T-helper 17 cell (primary cell): ENCODE measurements around the gene WDR49. TPM values are rescaled to one million over a fixed set of nuclear protein-coding genes. Genes with fewer than 3 reads are reported as not detected.
"Not testable (repeated sequence)": the region's sequence is repeated elsewhere in the genome, so short reads cannot be mapped to it uniquely, and the experiment has no call there.

Experiments used
- ATAC-seq: fragments of 150-1000 bp; cut with Tn5 transposase; 2 replicates; pipeline ENCODE4 v1.10.0; 2021; ENCODE audit warnings: mild to moderate bottlenecking, moderate library complexity
- DNase-seq, 3 donors: peaks; one replicate each; pipeline versions ENCODE4 v3.0.0 to v3.0.0-alpha.2; 2020 to 2021
- H3K9me3 ChIP-seq: one replicate; pipeline ENCODE4 v1.7.0; 2013; ENCODE audit warnings: low read length, mild to moderate bottlenecking; ENCODE audit not compliant: control insufficient read depth, poor library complexity, severe bottlenecking
- H3K27ac Mint-ChIP-seq: one replicate; pipeline ENCODE4 v1.8.0; 2022; ENCODE audit warnings: mild to moderate bottlenecking, moderate library complexity, mixed read lengths
- H3K27me3 Mint-ChIP-seq: one replicate; pipeline ENCODE4 v1.8.0; 2022; ENCODE audit warnings: mixed read lengths
- H3K36me3 Mint-ChIP-seq: one replicate; pipeline ENCODE4 v1.8.0; 2022; ENCODE audit warnings: low read depth, mixed read lengths
- H3K4me1 Mint-ChIP-seq: one replicate; pipeline ENCODE4 v1.8.0; 2022; ENCODE audit warnings: mild to moderate bottlenecking, mixed read lengths
- H3K4me3 Mint-ChIP-seq: one replicate; pipeline ENCODE4 v1.8.0; 2022; ENCODE audit warnings: mild to moderate bottlenecking, moderate library complexity, mixed read lengths
- total RNA-seq, 4 donors: library from RNA in 2 of 4; stranded (reverse) in 2 of 4; gene quantifications; one replicate each; pipeline ENCODE4 v1.2.3 and lab custom pipeline; 2022 to 2026

The WDR49 gene
- total RNA-seq, 2 donors from 2014 or later: 0.45 to 0.78 TPM

- Mint-ChIP-seq H3K27ac (no peak overlapping the region), H3K4me3 (no peak overlapping the region), H3K27me3 (peaks cover 5% of the 10 kb centered on the region), H3K36me3 (no peaks in the 10 kb centered on the region), H3K4me1 (peaks cover 5% of the 10 kb centered on the region)
- no peak for ATAC-seq
- no peaks in the 10 kb centered on the region for H3K9me3 ChIP-seq
- no peak for DNase-seq
Observed at GRCh38 chr3:167657684-167658225, 4.0 kb upstream of the WDR49 start.

- DNase-seq (no peak), ATAC-seq (no peak)
- Mint-ChIP-seq H3K4me1 (peaks cover 5% of the 10 kb centered on the region), H3K27me3 (peaks cover 5% of the 10 kb centered on the region), H3K4me3 (no peak overlapping the region), H3K36me3 (no peaks in the 10 kb centered on the region), H3K27ac (no peak overlapping the region)
- H3K9me3 ChIP-seq: no peaks in the 10 kb centered on the region
Observed at GRCh38 chr3:167656821-167657220, 3.1 kb upstream of the WDR49 start.

DNA sequence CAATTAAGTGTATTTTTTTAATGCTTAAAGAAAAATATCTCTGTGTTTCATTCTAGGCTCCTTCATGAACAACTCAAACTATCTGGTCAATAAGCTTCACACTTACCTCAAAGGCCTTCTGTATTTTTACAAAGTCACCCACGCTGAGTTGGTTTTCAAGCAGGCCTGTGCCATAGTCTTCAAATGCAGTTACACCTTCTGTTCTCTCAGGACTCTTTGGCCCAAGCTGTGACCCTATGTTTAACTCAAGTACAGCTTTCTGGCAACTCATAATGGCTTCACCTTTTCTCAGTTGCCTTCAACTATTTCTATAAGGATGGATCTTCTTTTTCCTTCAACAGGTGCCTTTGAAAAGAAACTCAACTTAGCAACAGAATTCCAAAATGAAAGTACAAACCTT, 587 bp downstream of the WDR49 start:
- no peak for DNase-seq
- Mint-ChIP-seq H3K27me3 (peaks cover 5% of the 10 kb centered on the region), H3K4me3 (no peak overlapping the region), H3K27ac (no peak overlapping the region), H3K4me1 (peaks cover 5% of the 10 kb centered on the region), H3K36me3 (no peaks in the 10 kb centered on the region)
- ATAC-seq: no peak
- H3K9me3 ChIP-seq: no peaks in the 10 kb centered on the region

DNA sequence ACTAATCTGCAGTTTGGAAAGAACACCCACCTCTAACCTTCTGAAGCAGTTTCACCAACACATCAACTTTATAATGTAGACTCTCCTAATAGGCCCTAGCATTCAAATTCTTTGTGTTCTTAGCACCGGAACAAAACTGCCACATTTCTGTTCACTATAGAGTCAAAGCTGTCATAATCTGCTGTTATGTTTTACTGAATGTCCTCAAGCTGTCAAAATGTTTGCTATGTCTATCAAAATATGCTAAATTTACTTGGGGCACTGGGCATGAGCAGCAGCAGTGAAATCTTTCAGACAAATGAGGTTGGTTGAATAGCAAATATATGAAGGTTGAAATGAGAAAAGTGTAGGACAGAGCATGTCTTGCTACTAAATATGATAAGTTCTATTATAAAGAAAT, 1.9 kb downstream of the WDR49 start:
- ATAC-seq: no peak
- H3K27ac Mint-ChIP-seq: no peak overlapping the region
- no peaks in the 10 kb centered on the region for H3K9me3 ChIP-seq
- H3K36me3 Mint-ChIP-seq: no peaks in the 10 kb centered on the region
- no peak for DNase-seq
- H3K27me3 Mint-ChIP-seq: peaks cover 5% of the 10 kb centered on the region
- peaks cover 5% of the 10 kb centered on the region for H3K4me1 Mint-ChIP-seq
- H3K4me3 Mint-ChIP-seq: no peak overlapping the region

- DNase-seq: no peak
- Mint-ChIP-seq H3K27ac (no peak overlapping the region), H3K36me3 (no peaks in the 10 kb centered on the region), H3K4me3 (no peak overlapping the region), H3K27me3 (no peaks in the 10 kb centered on the region), H3K4me1 (peaks cover 5% of the 10 kb centered on the region)
- no peak for ATAC-seq
- H3K9me3 ChIP-seq: no peaks in the 10 kb centered on the region
Observed at GRCh38 chr3:167650459-167650858, 3.3 kb downstream of the WDR49 start.

- H3K9me3 ChIP-seq: no peaks in the 10 kb centered on the region
- Mint-ChIP-seq H3K4me1 (peaks cover 5% of the 10 kb centered on the region), H3K36me3 (no peaks in the 10 kb centered on the region), H3K27me3 (no peaks in the 10 kb centered on the region), H3K4me3 (no peak overlapping the region), H3K27ac (no peak overlapping the region)
- no peak for ATAC-seq
- DNase-seq: no peak
Observed at GRCh38 chr3:167649746-167650145, 4.0 kb downstream of the WDR49 start.

DNA sequence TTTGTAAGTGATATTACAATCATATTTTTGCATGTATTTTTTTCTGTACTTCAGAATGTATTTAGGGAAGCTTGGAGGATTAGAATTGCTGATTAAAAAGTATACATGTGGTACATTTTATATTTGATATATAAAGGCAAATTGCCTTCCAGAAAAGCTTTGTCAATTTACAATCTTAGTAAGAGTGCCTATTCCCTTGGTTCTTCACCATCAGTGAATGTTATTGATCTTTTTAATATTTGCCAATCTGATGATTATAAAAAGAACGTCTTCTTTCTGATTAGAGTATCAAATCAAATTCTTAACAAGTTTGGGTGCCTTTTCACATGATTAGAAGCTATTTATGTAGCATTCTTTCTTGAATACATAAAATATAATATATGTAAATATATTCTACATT, 9.1 kb downstream of the WDR49 start:
- H3K4me1 Mint-ChIP-seq: no peaks in the 10 kb centered on the region

DNA sequence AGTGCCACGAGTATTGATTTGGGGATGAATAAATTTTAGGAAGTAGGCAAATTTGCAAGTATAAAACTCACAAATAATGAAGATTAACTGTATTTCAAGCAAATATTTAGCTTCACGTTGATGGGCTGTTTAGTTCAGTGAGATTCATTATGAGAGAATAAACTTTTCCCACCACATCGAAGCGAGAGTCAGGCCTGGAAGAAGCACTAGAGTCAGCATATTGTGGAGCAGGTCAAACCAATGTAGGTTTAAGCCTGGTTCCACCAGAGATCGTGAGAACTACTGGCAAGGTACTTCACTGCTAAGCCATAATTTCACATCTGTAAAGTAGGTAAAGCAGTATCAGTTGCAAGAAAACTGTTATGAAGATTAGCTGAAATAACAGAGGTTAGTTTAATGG, 22.3 kb downstream of the WDR49 start:
- ATAC-seq: no peak
- DNase-seq: no peak
- H3K27ac Mint-ChIP-seq: no peak overlapping the region
- no peaks in the 10 kb centered on the region for H3K36me3 Mint-ChIP-seq
- H3K4me1 Mint-ChIP-seq: peaks cover 2% of the 10 kb centered on the region
- H3K9me3 ChIP-seq: no peaks in the 10 kb centered on the region
- H3K27me3 Mint-ChIP-seq: peaks cover 6% of the 10 kb centered on the region
- no peak overlapping the region for H3K4me3 Mint-ChIP-seq

More for the DNA sequence above, 9.1 kb downstream of the WDR49 start:
- Mint-ChIP-seq H3K27me3 (peaks cover 9% of the 10 kb centered on the region), H3K36me3 (no peaks in the 10 kb centered on the region), H3K4me3 (no peak overlapping the region), H3K27ac (no peak overlapping the region)
- DNase-seq (no peak), ATAC-seq (no peak)
- no peaks in the 10 kb centered on the region for H3K9me3 ChIP-seq

DNA sequence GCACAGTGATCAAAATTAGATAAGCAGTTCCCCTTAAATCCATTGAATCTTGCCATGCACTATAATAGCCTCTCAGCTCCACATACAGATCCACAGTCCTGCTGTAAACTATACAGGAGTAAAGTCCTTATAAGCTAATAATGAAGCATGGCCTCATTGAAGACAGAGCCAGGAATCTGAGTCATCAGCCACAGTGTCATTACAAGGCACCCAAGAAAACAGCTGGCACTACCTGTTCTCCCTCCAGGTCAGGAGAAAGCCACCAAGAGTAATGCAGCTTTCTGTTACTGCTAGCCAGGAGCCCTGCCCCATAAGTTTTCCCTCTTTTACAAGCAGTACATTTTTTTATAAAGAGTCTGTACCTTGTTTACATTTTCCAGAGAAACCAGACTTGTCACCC, 27.3 kb downstream of the WDR49 start:
- no peaks in the 10 kb centered on the region for H3K36me3 Mint-ChIP-seq
- ATAC-seq: no peak
- no peak overlapping the region for H3K4me3 Mint-ChIP-seq
- no peaks in the 10 kb centered on the region for H3K9me3 ChIP-seq
- no peak for DNase-seq
- H3K4me1 Mint-ChIP-seq: peaks cover 2% of the 10 kb centered on the region
- no peak overlapping the region for H3K27ac Mint-ChIP-seq
- H3K27me3 Mint-ChIP-seq: peaks cover 14% of the 10 kb centered on the region

- Mint-ChIP-seq H3K4me1 (no peaks in the 10 kb centered on the region), H3K36me3 (no peaks in the 10 kb centered on the region), H3K27ac (no peak overlapping the region), H3K27me3 (peaks cover 28% of the 10 kb centered on the region), H3K4me3 (no peak overlapping the region)
- H3K9me3 ChIP-seq: no peaks in the 10 kb centered on the region
- ATAC-seq (no peak), DNase-seq (no peak)
Observed at GRCh38 chr3:167615030-167615429, 38.7 kb downstream of the WDR49 start.

- H3K27me3 Mint-ChIP-seq: peaks cover 32% of the 10 kb centered on the region
- not testable (repeated sequence) for H3K27ac Mint-ChIP-seq, ATAC-seq, H3K4me3 Mint-ChIP-seq, DNase-seq, H3K9me3 ChIP-seq, H3K4me1 Mint-ChIP-seq, H3K36me3 Mint-ChIP-seq
Observed at GRCh38 chr3:167614196-167614595, 39.5 kb downstream of the WDR49 start.

DNA sequence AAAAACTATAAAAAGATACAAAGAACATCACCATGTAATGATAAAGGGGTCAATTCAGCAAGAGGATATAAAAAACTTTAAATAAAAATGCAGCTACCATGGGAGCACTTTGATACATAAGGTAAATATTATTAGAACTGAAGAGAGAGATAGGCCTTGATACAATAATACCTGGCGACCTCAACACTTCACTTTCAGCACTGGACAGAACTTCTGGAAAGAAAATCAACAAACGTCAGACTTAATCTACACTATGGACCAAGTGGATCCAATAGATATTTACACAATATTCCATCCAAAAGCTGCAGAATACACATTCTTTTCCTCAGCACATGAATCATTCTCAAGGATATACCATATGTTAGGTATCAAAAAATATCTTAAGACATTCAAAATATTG, 42.0 kb downstream of the WDR49 start:
- Mint-ChIP-seq H3K27me3 (peaks cover 49% of the 10 kb centered on the region), H3K27ac (no peak overlapping the region), H3K4me1 (no peaks in the 10 kb centered on the region), H3K4me3 (no peak overlapping the region), H3K36me3 (no peaks in the 10 kb centered on the region)
- H3K9me3 ChIP-seq: no peaks in the 10 kb centered on the region
- DNase-seq: no peak
- ATAC-seq: no peak

DNA sequence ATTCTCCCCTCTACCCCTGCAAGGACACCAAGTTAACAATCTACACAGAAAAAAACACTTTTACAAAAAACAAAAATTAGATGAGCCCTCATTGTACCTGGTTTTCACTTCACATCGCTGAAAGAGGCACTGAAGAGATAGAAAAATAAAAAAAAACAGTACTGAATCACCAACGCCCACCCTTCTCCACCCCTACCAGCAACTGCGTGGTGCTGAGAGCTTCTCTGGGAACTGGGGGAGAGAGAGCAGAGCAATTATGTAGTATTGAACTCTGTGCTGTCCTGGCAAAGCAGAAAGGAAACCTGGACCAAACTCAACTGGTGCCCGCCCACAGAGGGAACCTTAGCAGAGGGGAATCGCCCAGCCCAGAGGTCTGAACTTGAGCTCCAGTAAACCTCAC, 44.6 kb downstream of the WDR49 start:
- H3K9me3 ChIP-seq: no peaks in the 10 kb centered on the region
- H3K36me3 Mint-ChIP-seq: no peaks in the 10 kb centered on the region
- ATAC-seq (no peak), DNase-seq (no peak)
- no peak overlapping the region for H3K27ac Mint-ChIP-seq
- H3K4me3 Mint-ChIP-seq: no peak overlapping the region
- H3K27me3 Mint-ChIP-seq: peaks cover 44% of the 10 kb centered on the region
- H3K4me1 Mint-ChIP-seq: no peaks in the 10 kb centered on the region

DNA sequence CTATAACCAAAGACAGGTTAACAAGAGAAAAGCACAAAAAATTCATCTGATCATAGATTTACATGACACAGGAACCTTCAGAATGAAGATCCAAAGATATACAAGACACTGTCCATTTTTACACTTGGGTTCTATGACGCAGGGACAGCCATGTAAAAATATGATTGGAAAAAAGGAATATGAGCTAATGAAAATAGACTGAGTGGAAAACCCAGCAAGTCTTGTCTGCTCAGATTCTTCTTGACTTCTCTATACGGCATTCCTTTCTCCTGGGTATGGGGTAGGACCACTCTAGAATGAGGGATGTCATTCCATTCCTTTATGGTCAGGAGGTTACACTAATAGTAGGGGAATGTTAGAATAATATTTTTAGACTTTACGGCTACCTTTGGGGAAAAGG, 46.9 kb downstream of the WDR49 start:
- peaks cover 49% of the 10 kb centered on the region for H3K27me3 Mint-ChIP-seq

More for the DNA sequence above, 46.9 kb downstream of the WDR49 start:
- Mint-ChIP-seq H3K4me3 (no peak overlapping the region), H3K4me1 (no peaks in the 10 kb centered on the region), H3K27ac (no peak overlapping the region), H3K36me3 (no peaks in the 10 kb centered on the region)
- no peak for DNase-seq
- ATAC-seq: no peak
- no peaks in the 10 kb centered on the region for H3K9me3 ChIP-seq
